GM21723 (cell line): ENCODE data around the gene WNT4.

Source experiments
- ATAC-seq: cut with Tn5 transposase; IDR thresholded peaks from one replicate; pipeline ENCODE4 v1.9.1; 2021; ENCODE audit warnings: mild to moderate bottlenecking, moderate library complexity; ENCODE audit not compliant: unreplicated experiment

WNT4 gene

DNA sequence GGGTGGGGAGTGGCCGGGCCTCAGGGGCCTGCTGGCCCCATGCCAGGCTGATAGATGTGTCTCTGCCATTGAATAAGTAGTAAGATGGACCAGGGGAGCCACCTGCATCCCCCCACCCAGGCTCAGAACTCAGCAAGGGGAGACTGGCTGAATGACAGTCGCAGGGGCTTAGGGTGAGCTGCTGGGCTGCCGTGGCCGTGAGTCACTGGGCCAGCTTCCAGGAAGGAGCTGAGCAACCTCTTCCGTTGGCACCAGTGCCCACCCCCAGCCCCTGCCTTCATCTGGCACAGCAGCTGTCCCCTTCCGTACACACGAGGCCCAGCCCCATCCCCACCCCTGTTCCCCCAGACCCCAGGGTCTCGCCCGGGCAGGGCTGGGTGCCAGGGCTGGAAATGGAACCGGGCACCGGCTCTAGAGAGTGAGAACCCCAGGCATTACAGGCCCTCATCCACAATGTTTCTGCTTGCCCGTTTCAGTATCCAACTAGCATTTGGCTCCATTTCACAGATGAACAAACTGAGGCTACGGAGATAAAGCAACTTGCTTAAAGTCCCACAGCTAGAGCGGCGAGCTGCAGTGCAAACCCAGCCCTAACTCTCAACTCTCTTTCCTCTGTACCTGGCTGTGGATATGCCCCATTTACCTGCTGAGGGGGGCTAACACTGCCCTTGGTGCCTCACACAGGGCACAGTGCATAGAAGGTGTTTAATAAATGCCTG is 10.2 kb downstream of the WNT4 start:
- no peak for ATAC-seq

DNA sequence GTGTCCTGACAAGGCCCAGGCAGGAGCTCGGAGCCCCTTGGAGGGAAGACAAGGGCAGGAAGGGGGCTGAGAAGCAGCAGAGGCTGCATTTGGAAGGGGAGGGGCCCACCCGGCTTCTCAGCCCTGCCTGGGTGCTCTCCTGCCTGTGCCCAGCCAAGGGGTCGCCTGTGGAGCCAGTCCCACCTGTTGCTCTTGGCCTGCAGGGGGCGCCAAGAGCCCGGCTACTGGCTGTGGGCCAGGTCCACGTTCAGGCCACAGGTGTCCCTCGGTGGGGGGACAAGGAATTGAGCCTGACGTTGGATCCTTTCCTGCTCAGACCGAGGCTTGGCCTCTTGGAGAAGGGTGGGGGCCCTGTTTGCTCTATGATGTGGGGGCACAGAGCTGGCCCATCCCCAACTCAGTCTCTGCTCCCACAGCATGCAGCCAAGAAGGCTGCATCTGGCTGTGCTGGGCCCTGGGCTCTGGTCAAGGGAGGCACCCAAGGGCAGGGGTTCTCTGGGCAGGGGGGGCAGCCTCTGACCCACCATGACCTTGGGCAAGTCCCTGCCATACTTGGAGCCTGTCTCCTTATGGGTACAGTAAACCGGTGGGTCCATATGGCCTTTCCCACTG is 10.9 kb downstream of the WNT4 start:
- no peak for ATAC-seq

DNA sequence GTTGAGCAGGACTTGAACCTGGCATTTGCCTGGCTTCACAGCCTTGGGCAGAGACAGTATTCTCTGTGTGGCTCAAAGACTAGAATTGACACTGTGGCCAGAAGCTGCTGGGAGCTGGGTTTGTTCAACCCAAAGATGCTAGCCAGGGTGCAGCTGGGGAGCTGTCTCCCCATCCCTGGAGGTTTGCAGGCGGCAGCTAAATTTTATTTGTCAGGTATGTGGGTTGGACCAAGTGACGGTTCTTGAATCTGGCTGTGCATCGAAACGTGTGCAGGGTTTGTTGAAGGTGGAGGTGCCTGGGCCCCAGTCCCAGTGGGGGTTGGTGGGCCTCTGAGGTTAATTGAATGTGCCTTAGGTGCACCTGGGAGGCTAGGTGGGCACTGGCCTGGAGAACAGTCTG is 11.8 kb downstream of the WNT4 start:
- no peak for ATAC-seq

DNA sequence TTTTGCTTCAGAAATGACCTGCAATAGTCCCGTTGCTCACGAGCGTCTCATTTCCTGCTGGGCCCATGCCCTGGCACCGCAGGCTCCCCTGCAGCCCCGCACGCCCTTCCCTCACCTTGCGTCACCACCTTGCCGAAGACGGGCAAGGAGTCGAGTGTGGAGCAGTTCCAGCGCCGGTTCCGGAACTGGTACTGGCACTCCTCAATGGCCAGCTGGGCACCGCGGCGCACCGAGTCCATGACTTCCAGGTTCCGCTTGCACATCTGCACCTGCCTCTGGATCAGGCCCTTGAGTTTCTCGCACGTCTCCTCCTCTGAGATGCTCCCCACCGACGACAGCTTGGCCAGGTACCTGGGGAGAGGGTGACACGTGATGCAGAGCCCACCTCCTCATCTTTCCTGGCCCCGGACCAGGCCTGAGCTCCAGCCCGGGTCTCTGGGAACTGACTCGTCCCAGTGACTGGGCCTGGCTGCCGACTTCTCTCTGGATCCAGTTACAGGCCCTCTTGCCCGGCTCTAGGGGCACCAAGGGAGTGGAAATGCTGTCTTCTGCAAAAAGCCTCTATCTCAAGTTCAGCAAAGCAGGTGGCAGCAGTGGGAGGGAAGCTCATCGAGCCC is 13.3 kb downstream of the WNT4 start:
- no peak for ATAC-seq

DNA sequence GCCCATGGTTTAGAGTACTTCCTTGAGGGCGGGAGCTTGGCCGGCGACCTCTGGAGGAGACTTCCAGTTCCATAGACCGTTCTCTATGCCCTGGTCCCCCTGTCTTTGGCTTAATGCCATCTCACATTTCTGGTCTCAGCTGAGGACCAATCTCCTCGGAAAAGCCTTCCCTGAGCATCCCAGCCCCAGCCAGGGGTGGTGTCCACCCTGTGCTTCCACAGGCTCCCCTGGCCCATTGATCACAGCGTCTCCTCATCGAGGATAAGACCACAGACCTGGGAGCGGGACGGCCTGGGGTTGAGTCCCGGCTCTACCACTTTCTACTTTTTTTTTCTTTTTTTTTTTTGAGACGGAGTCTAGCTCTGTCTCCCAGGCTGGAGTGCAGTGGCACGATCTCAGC is 14.5 kb downstream of the WNT4 start:
- no peak for ATAC-seq

DNA sequence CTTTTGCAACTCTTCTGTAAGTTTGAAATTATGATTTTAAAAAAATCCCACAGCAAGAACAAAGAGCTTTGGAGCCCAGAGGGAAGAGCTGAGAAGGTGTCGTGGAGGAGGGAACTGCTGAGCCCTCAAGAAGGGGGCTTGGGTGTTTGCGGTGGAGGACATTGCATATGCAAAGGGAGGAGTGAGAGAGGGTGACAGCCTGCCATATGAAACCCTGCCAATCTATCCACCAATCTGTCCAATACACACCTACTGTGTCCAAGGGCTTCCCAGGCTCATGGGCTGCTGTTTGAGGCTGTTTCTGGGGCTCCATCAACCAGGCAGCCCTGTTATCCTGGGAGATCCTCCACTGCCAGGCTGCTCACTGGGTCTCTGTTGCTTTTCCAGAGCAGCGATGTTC is 15.2 kb downstream of the WNT4 start:
- ATAC-seq, result no peak

DNA sequence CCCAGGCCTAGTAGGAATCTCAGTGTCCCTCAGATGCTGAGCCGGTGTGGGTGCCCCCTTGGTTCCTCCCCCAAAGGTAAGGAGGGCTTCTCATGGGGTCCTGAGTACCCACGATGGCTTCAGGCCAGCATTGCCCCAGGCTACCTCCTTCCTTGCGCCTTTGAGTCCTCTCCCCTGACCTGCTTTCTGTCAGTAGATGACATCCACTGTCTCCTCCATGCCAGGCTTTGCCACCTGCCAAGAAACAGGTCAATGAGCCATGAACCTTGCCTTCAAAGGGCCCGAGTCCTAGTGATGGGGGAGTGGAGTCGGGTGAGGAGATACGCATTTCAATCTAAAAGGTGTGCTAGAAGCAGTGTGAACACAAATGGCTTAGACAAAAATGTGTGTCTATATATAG is 15.6 kb downstream of the WNT4 start:
- ATAC-seq, result no peak

DNA sequence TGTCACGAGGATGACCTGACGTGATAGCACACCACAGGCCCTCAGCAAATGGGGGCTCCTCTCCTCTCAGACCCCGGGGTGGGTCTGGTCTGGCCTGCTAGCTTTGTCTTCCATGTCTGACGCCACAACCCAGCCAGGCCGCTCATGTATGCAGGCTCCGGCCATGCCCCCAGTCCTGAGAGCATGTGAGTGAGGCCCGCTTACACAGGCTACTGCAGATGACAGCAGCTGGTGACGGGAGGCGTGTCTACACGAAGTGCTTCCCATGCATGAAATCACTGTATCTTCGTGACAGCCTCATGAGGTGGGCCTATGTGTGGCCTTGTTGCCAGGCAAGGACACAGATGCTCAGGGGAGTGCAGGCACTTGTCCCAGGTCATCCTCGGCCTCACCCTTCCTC is 16.4 kb downstream of the WNT4 start:
- ATAC-seq, result no peak

DNA sequence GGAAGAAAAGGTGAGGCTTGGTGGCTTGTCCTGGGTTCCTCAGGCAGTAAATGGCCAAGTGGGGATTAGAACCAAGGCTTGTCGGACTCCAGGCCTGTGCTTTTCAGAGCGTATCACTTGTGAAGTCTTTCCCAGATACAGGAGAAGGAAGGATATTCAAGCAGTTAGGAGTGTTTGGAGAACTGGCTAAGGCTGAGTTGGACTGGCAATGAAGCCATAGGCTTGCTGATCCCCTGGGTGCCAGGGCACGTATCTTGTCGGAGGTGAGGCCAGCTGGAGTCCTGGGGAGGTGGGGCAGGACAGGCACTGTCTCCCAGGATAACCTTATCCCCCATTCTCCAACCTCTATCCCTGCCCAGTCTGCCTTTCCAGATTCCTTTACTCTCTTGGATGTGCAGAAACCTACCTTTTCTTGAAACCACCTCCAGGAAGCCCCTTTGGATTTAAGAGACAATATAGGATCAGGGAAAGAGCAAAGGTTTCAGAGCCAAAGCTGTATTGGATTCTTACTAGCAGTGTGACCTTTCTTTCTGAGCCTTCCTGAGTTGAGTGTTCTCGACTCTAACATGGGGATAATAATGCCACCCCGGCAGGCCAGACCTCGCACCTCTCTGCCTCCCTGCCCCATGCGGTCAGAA is 18.2 kb downstream of the WNT4 start:
- no peak for ATAC-seq

DNA sequence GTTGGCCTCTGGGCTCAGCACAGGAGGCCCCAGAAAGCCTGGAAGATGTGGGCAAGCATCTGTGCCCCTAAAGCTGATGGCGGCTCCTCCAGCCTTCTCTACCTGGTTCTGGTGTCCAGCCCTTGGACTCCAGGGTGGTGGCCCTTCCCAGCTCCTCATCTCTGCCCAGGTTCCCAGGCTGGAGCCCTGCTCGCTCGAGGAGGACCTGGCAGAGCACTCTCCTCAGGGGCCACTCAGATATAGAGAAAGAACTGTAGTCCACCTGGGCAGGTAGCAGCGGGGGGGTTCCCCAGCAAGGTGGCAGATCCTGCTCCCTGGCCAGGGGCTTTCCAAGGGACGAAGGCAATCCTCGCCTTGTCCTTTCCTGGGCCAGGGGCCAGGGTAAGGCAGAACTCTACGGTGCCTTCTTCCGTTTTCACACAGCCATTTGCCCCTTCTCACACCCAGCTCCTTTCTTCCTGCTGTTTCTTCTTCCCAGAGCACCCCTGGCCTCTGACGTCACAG is 18.9 kb downstream of the WNT4 start:
- no peak for ATAC-seq

DNA sequence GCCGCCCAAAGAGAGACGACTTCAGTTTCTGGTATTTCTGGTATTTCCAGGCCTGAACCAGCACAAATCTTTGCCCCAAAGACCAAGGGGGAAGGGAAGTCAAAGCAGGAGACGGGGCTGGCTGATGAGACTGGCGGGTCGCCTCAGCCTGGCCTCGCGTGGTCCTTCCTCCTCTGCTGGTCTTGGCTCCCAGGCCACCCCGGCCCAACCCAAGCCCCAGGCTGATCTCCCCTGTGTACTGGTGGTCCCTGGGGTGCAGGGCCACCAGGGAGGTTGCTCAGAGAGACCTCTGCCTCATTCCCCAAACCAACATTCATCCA is 19.9 kb downstream of the WNT4 start:
- no peak for ATAC-seq

DNA sequence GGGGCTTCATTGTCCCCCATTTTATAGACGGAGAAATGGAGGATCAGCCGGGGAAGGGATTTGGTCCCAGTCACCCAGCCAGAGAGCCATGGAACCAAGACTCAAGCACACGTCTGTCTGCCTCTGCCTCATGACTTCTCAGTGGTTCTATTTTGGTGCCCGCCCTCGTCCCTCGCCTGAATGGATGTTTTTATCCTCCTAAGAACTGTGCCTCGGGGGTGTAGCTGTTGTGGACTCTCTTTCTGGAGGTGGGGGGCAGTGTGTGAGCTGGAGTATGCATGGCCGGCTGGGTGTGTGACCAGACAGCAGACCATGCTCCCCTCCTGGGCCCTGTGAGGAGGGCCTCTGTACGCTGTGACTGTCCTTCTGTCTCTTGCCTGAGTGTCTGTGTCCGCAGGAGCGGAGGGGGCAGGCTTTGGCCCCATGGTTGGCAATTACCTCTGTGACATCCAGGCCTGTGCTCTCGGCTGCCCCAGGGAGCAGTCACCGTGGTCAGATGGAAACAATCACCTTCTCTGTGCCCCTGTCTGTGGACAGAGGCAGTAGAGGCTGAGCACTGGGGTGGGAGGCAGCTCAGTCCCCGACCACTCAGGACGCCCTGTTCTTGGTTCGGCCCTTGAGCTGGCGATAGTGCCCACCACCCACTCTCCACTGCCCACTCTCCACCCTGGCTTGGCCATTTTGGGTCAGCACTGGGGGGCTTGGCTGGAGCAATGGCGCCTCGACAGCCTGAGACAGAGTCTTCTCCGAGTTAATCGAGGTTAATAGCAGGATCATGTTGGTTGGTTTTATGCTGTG is 20.4 kb downstream of the WNT4 start:
- ATAC-seq, result no peak

DNA sequence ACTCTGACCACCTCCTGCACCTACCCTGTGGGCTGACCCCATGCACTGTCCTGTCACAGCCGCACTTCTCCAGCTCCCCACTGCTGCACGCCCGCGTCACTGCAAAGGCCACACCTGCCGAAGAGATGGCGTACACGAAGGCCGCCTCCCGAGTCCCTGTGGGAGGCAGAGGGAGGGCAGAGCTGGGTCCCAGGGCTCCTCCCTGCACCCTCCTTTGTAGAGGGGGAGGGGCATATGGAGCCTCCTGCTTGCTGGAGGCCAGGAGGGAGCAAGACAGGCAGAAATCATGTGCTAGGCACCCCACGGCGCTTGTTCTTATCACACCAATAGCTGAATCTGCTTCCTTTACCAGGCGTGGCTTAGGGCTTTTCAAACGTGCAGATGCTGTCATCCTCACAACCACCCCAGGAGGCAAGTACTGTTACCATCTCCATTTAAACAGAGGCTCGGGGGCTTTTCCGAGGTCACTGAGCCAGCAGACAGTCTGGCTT is 21.4 kb downstream of the WNT4 start:
- ATAC-seq, result no peak

DNA sequence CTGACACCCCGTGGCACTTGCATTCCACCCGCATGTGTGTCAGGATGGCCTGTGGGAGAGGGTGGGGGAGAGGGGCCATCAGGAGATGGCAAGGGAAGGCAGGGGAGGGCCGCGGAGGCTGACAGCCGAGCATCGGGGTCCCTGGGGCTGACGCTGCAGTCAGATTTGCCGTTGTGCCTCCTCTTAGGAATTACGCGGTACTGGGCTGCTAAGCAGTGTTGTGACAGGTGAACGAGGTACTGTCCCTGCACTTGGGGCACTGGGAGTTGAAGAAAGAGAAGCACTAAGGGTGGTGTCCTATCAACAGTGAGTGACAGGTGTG is 22.5 kb downstream of the WNT4 start:
- ATAC-seq, result no peak

DNA sequence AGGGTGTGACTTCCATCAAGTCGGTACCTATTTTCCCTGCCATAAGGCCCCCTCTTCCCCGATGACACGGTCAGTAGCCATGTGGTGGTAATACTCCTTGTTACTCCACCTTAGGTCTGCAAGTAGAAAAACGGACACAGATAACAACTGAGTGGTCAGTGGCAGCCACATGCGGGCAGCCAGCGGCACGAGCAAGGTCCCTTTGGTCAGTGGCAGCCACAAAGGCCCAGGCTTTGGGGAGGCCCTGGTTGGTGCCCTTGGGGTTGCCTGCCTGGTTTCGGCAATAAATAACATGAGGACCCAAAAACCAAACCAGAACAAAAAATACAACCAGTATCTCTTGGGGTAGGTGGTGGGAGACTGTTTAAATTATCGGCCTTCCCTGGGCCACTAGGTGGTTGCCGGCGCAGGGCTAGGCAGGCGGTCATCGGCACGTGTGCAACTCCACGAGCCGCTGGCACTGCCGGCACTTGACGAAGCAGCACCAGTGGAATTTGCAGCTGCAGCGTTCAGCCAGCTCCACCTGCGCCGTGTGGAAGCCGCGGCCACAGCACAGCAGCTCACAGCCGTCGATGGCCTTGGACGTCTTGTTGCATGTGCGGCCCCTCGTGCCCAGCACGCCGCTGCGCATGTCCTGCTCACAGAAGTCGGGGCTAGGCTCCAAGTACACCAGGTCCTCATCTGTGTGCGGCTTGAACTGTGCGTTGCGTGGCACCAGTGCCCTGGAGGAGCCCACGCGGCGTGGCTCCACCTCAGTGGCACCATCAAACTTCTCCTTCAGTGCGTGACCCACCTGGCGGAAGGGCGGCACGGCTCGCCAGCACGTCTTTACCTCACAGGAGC is 23.1 kb downstream of the WNT4 start:
- no peak for ATAC-seq

DNA sequence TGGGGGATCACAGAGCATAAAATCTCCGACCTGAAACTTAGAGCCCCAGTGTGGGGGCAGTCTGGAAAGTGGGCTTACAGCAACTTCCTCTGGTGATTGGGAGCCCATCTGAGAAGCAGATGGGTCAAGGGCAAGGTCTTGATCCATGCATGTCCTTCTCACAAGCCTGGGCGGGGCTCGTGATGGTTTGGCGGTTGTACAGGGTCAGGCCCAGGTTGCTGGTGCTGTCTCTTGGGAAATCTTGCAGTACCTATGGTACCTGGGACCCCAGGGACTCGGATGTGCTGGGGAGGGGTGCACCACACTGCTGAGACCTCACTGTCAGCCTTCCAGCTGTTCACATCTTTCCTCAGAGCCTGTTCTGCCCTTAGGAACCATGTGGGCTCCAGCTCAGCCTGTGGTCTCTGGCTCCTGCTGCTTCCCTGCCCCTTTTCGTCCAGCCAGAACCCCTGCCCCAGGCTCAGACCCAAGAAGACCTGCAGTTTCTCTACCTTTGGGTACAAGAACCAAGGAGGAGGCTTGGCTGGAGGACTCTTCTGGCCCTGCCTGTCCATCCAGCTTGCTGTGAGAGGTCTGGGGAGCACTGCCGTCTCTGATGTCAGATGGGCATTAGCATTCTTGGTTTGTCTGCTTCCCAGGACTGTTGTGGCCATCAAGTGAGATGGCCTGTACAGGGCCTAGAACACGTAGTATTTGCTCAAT is 24.5 kb downstream of the WNT4 start:
- no peak for ATAC-seq

DNA sequence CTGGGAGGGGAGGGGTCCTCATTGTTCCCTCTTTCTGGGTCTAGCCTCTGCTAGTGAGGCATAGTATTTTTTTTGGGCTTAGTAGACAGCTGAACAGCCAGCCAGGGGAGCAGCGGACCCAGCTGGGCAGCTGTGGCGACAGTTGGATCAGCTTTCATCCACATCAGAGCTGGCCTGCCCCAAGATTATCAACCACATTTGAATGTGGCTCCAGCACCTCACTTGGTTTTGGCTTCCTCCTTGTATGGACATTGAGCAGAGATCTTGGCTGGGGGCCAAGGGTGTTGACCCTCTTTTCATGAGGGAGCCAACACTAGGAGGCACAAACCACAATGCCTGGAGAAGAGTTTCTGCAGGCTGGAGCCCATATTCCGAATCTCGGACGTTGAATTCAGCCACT is 25.0 kb downstream of the WNT4 start:
- ATAC-seq, result no peak

DNA sequence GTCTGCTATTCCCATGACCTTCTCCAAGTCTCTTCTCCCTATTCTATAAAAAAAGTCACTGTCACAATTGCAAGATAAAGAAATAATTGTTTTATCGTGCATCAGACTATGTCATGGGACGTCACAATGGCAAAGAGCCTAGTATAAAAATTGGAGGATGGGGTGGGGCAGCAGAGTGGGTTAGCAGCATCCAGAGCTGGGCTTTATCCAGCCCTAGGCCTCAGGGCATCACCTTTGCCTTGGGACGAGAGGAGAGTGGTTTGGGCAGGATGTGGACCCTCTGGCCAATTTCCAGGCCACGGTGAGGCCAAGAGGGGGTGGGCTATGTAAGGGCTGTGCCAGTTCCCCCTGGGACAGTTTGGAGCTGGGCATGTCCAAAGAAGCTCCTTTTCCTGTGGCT is 25.7 kb downstream of the WNT4 start:
- ATAC-seq, result no peak

DNA sequence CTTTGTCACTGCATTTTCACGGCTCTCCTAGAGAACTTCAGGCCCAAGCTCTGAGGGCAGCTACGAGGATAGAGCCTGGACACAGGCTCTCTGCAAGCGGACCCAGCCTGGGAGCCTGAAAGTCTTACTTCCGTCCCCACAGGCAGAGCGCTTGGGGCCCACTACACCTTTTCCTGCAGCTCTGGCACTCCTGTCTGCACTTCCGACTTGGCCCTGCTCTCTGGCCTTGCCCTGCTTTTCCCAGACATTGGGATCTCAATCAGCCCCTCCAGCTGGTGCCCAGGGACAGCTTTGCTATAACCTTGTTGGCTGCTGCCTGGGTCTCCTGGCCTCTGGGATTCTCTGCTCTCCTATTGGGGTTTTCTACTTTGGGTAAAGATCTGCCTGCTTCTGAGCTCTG is 27.6 kb downstream of the WNT4 start:
- no peak for ATAC-seq
